ENCODE results near the gene PRKN.

- TF ChIP-seq GATA2 (IDR thresholded peaks at IDR 0.05; ENCODE audit: low read depth, low read length): no peak
- no peak for TF ChIP-seq GATA3 (IDR thresholded peaks at IDR 0.05; ENCODE audit: low read depth, low read length)
Observed at GRCh38 chr6:162408826-162409535, 318.6 kb downstream of the PRKN start.
